HepG2 (cell line): ENCODE data around the gene GFOD1. TPM values are rescaled to one million over a fixed set of nuclear protein-coding genes. Genes with fewer than 3 reads are reported as not detected.

ENCODE experiments used
- AGO2 ChIP-seq: fragments of 200-400 bp; formaldehyde crosslinking; optimal IDR thresholded peaks from 2 replicates; pipeline ENCODE3; 2017; ENCODE audit warnings: mild to moderate bottlenecking, low read depth, low read length, moderate library complexity
- EED ChIP-seq: sonication (generic); formaldehyde crosslinking; IDR thresholded peaks from 2 replicates; pipeline ENCODE4 v1.5.0; 2020; ENCODE audit warnings: mild to moderate bottlenecking, missing genetic modification reagents
- GTF2F1 ChIP-seq: fragments of 150-350 bp; IDR thresholded peaks from 2 replicates; pipeline ENCODE4 v1.6.1; 2014; ENCODE audit warnings: low read length
- ISX ChIP-seq: sonication (generic); formaldehyde crosslinking; conservative IDR thresholded peaks from 2 replicates; pipeline ENCODE4 v1.5.0; 2020; ENCODE audit warnings: missing genetic modification reagents
- LCORL ChIP-seq, 2 experiments: fragments of 450-650 bp in 1 of 2; sonication (generic) in 1 of 2; formaldehyde crosslinking in 1 of 2; IDR thresholded peaks; 2 replicates each; pipeline versions ENCODE4 v1.5.0 to v1.6.1; 2017 to 2020; ENCODE audit warnings: antibody characterized with exemption in 1 of 2, missing genetic modification reagents in 1 of 2
- MED13 ChIP-seq: sonication (generic); formaldehyde crosslinking; IDR thresholded peaks from 2 replicates; pipeline ENCODE4 v1.5.0; 2020; ENCODE audit warnings: missing genetic modification reagents
- NFIC ChIP-seq: IDR thresholded peaks from 2 replicates; pipeline ENCODE4 v1.6.1; 2012; ENCODE audit warnings: mild to moderate bottlenecking, low read length, inconsistent platforms
- PHF8 ChIP-seq: sonication (generic); formaldehyde crosslinking; IDR thresholded peaks from 2 replicates; pipeline ENCODE4 v1.5.0; 2020; ENCODE audit warnings: missing genetic modification reagents
- RARG ChIP-seq: sonication (generic); formaldehyde crosslinking; IDR thresholded peaks from 2 replicates; pipeline ENCODE4 v1.4.0; 2020; ENCODE audit warnings: low read depth, mild to moderate bottlenecking, missing genetic modification reagents
- SOX13 ChIP-seq, 3 experiments: fragments of 450-650 bp in 1 of 3; sonication (generic) in 1 of 3; formaldehyde crosslinking in 1 of 3; IDR thresholded peaks in 2 of 3; conservative IDR thresholded peaks in 1 of 3; 2 replicates each; pipeline versions ENCODE4 v1.5.0 to v1.6.1; 2016 to 2020; ENCODE audit warnings: antibody characterized with exemption in 1 of 3, mild to moderate bottlenecking in 1 of 3, missing compliant biosample characterization in 1 of 3, missing genetic modification reagents in 1 of 3, moderate library complexity in 1 of 3
- SP5 ChIP-seq: IDR thresholded peaks from 2 replicates; pipeline ENCODE4 v1.6.1; 2016; ENCODE audit warnings: low read depth, borderline replicate concordance
- STAG1 ChIP-seq: sonication (generic); formaldehyde crosslinking; IDR thresholded peaks from 2 replicates; pipeline ENCODE4 v1.4.0; 2020; ENCODE audit warnings: missing genetic modification reagents
- WIZ ChIP-seq: sonication (generic); formaldehyde crosslinking; IDR thresholded peaks from 2 replicates; pipeline ENCODE4 v1.5.1; 2020; ENCODE audit warnings: mild to moderate bottlenecking, missing genetic modification reagents
- YEATS2 ChIP-seq: sonication (generic); formaldehyde crosslinking; IDR thresholded peaks from 2 replicates; pipeline ENCODE4 v1.4.0; 2020; ENCODE audit warnings: missing genetic modification reagents, borderline replicate concordance
- ZMYM3 ChIP-seq: sonication (generic); formaldehyde crosslinking; IDR thresholded peaks from 2 replicates; pipeline ENCODE4 v1.5.1; 2020; ENCODE audit warnings: mild to moderate bottlenecking, missing genetic modification reagents
- ZNF30 ChIP-seq: sonication (generic); formaldehyde crosslinking; IDR thresholded peaks from 2 replicates; pipeline ENCODE4 v1.5.0; 2020; ENCODE audit warnings: mild to moderate bottlenecking, missing genetic modification reagents
- ZNF639 ChIP-seq: conservative IDR thresholded peaks from 2 replicates; pipeline ENCODE4 v1.6.1; 2018; ENCODE audit warnings: missing genetic modification reagents
- ZNF720 ChIP-seq: sonication (generic); formaldehyde crosslinking; IDR thresholded peaks from 2 replicates; pipeline ENCODE4 v1.4.0; 2020; ENCODE audit warnings: missing genetic modification reagents
- ZUFSP ChIP-seq: sonication (generic); formaldehyde crosslinking; IDR thresholded peaks from 2 replicates; pipeline ENCODE4 v1.9.0; 2021; ENCODE audit warnings: missing genetic modification reagents, mild to moderate bottlenecking, borderline replicate concordance
- polyA plus RNA-seq, 8 experiments: library from polyadenylated mRNA; depleted of rRNA in 3 of 8; stranded (reverse) in 7 of 8; unstranded in 1 of 8; fragments of >200 nt; fragmentation: Illumina TruSeq in 4 of 8; extraction: Trizol in 4 of 8; gene quantifications; 2 replicates each; pipeline versions ENCODE4 v1.2.1 to v1.2.3, GENCODE V29; 2011 to 2016; ENCODE audit warnings: low read depth in 4 of 8, missing spikeins in 1 of 8, mixed read lengths in 1 of 8; ENCODE audit not compliant: insufficient read depth in 1 of 8
- total RNA-seq, 5 experiments: library from RNA; depleted of rRNA; stranded (reverse); fragments of >200 nt; fragmentation: Illumina TruSeq; extraction: Trizol; gene quantifications; 2 replicates each; pipeline ENCODE4 v1.2.3, GENCODE V29; 2016; ENCODE audit warnings: low read depth in 1 of 5
- TF ChIP-seq, protein P1 (sequence below): sonication (generic); formaldehyde crosslinking; IDR thresholded peaks from 2 replicates; pipeline ENCODE4 v1.8.1; 2023; ENCODE audit warnings: mild to moderate bottlenecking, missing genetic modification reagents
- TF ChIP-seq, protein P2 (sequence below): sonication (generic); formaldehyde crosslinking; conservative IDR thresholded peaks from 2 replicates; pipeline ENCODE4 v1.8.0; 2022; ENCODE audit warnings: missing genetic modification reagents
- TF ChIP-seq, protein P3 (sequence below): sonication (generic); formaldehyde crosslinking; IDR thresholded peaks from 2 replicates; pipeline ENCODE4 v1.5.0; 2020; ENCODE audit warnings: missing genetic modification reagents, mild to moderate bottlenecking, borderline replicate concordance

GFOD1 gene
- total and polyA plus RNA-seq, 2 of the 13 experiments (the other 11 are each of a cell fraction or from before 2014, with no cell fraction given) = 1.9 to 6.4 TPM

GRCh38 chr6:13487122-13488014 is at the start of gene GFOD1 (continued):
- TF ChIP-seq SOX13 (IDR thresholded peaks at IDR 0.05) (no peak), SOX13 (CRISPR knock-in tag; conservative IDR thresholded peaks at IDR 0.05 in 1 of 2, IDR thresholded peaks at IDR 0.05 in 1 of 2) (0 out of 4 replicates have a peak, but pooled peaks of 1 of the 2 experiments have one; percentile 15), ZNF639 (CRISPR knock-in tag) (0 out of 2 replicates have a peak, but pooled peaks have one; percentile 34), STAG1 (CRISPR knock-in tag) (no peak), ZMYM3 (CRISPR knock-in tag) (no peak), NFIC (no peak), ISX (CRISPR knock-in tag) (no peak), YEATS2 (CRISPR knock-in tag) (no peak), ZUFSP (CRISPR knock-in tag) (no peak), GTF2F1 (no peak), PHF8 (CRISPR knock-in tag) (peak; percentile 60), LCORL (IDR thresholded peaks at IDR 0.05) (no peak), LCORL (CRISPR knock-in tag; IDR thresholded peaks at IDR 0.05) (no peak), EED (CRISPR knock-in tag) (0 out of 2 replicates have a peak, but pooled peaks have one; percentile 14), RARG (no peak), ZNF30 (CRISPR knock-in tag) (no peak), SP5 (CRISPR knock-in tag) (peak; percentile 14; the same call in 1 of the 2 replicates), MED13 (CRISPR knock-in tag) (no peak), WIZ (CRISPR knock-in tag) (no peak), AGO2 (peak; percentile 60), ZNF720 (CRISPR knock-in tag) (no peak)
- TF ChIP-seq, protein P1, sequence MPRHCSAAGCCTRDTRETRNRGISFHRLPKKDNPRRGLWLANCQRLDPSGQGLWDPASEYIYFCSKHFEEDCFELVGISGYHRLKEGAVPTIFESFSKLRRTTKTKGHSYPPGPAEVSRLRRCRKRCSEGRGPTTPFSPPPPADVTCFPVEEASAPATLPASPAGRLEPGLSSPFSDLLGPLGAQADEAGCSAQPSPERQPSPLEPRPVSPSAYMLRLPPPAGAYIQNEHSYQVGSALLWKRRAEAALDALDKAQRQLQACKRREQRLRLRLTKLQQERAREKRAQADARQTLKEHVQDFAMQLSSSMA (CRISPR knock-in tag) = no peak
- TF ChIP-seq, protein P2, sequence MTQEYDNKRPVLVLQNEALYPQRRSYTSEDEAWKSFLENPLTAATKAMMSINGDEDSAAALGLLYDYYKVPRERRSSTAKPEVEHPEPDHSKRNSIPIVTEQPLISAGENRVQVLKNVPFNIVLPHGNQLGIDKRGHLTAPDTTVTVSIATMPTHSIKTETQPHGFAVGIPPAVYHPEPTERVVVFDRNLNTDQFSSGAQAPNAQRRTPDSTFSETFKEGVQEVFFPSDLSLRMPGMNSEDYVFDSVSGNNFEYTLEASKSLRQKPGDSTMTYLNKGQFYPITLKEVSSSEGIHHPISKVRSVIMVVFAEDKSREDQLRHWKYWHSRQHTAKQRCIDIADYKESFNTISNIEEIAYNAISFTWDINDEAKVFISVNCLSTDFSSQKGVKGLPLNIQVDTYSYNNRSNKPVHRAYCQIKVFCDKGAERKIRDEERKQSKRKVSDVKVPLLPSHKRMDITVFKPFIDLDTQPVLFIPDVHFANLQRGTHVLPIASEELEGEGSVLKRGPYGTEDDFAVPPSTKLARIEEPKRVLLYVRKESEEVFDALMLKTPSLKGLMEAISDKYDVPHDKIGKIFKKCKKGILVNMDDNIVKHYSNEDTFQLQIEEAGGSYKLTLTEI = no peak
- TF ChIP-seq, protein P3, sequence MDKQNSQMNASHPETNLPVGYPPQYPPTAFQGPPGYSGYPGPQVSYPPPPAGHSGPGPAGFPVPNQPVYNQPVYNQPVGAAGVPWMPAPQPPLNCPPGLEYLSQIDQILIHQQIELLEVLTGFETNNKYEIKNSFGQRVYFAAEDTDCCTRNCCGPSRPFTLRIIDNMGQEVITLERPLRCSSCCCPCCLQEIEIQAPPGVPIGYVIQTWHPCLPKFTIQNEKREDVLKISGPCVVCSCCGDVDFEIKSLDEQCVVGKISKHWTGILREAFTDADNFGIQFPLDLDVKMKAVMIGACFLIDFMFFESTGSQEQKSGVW (CRISPR knock-in tag) = no peak
